ENCODE measurements around the gene FUT9.

- TF ChIP-seq CTCF (IDR thresholded peaks at IDR 0.05) (no peak), POLR2A (IDR thresholded peaks at IDR 0.05) (no peak)
Observed at GRCh38 chr6:96001891-96002575, 13.7 kb upstream of the FUT9 start.
